Measurements from ENCODE around the gene CSPG4. TPM values are rescaled to one million over a fixed set of nuclear protein-coding genes. Genes with fewer than 3 reads are reported as not detected.
A peak's percentile ranks its signal among the peaks of the same experiment; 100 is the strongest.
"Not testable (repeated sequence)": the region's sequence is repeated elsewhere in the genome, so short reads cannot be mapped to it uniquely, and the experiment has no call there.

CSPG4 gene, protein sequence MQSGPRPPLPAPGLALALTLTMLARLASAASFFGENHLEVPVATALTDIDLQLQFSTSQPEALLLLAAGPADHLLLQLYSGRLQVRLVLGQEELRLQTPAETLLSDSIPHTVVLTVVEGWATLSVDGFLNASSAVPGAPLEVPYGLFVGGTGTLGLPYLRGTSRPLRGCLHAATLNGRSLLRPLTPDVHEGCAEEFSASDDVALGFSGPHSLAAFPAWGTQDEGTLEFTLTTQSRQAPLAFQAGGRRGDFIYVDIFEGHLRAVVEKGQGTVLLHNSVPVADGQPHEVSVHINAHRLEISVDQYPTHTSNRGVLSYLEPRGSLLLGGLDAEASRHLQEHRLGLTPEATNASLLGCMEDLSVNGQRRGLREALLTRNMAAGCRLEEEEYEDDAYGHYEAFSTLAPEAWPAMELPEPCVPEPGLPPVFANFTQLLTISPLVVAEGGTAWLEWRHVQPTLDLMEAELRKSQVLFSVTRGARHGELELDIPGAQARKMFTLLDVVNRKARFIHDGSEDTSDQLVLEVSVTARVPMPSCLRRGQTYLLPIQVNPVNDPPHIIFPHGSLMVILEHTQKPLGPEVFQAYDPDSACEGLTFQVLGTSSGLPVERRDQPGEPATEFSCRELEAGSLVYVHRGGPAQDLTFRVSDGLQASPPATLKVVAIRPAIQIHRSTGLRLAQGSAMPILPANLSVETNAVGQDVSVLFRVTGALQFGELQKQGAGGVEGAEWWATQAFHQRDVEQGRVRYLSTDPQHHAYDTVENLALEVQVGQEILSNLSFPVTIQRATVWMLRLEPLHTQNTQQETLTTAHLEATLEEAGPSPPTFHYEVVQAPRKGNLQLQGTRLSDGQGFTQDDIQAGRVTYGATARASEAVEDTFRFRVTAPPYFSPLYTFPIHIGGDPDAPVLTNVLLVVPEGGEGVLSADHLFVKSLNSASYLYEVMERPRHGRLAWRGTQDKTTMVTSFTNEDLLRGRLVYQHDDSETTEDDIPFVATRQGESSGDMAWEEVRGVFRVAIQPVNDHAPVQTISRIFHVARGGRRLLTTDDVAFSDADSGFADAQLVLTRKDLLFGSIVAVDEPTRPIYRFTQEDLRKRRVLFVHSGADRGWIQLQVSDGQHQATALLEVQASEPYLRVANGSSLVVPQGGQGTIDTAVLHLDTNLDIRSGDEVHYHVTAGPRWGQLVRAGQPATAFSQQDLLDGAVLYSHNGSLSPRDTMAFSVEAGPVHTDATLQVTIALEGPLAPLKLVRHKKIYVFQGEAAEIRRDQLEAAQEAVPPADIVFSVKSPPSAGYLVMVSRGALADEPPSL (N-terminal part only)
- total RNA-seq (10 to 100 TPM in 2 of 7 donors, 1 to 10 TPM in 5; 4.2 to 30.0 (median 5.2) TPM), polyA plus RNA-seq (1 to 10 TPM; 3.3 to 7.8 TPM)
- long read RNA-seq, donor 1, partial matches to known transcripts: 5 of 11 reads
- long read RNA-seq, donor 1, other reads (novel, unspliced or antisense): 6 of 11 reads
- long read RNA-seq, donor 2: 0 reads
- long read RNA-seq, donor 3, full-length matches to known transcripts: 1 of 29 reads
- long read RNA-seq, donor 3, partial matches to known transcripts: 17 of 29 reads
- long read RNA-seq, donor 3, other reads (novel, unspliced or antisense): 11 of 29 reads

DNA sequence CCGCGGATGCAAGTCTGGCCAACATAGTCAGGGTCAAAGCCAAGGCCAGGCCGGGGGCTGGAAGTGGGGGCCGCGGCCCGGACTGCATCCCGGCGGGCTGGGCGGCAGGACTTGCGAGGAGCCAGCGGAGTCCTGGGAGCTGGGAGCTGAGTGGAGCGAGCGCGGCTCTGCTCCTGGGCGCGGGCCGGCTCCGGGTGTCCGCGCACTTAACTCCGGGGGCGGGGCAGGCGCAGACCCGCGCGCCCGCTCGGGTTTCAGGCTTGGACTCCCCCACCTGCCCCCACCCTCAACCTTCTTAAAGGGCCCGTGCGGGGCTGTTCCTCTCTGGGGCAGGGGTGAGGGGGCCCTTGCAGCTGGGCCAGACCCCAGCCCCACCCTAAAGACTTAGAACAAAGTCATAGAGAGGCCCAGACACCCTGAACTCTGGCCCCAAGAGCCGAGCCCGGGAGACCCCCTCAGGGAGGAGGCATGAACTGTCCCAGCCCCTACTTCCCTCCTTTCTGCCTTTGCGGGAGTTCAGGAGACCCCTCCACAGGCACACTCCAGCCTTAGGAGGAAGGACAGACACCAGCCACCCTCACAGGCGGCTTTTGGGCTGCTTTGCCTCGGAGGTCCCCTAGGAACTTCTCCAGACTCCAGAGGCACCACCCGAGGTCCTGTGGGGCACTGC is at the start of gene CSPG4:
TSS of gene CSPG4 (minus strand) at position 181 of the 670 bp plus-strand sequence. CDS start at position 88, 93 bp downstream.
- WGBS, 3 donors: 4 to 11% (median 7%) methylated on average over 21 to 36 of the region's 36 CpGs
- TF ChIP-seq POLR2A (IDR thresholded peaks at IDR 0.05): peak; percentile 39
- TF ChIP-seq, protein P1, sequence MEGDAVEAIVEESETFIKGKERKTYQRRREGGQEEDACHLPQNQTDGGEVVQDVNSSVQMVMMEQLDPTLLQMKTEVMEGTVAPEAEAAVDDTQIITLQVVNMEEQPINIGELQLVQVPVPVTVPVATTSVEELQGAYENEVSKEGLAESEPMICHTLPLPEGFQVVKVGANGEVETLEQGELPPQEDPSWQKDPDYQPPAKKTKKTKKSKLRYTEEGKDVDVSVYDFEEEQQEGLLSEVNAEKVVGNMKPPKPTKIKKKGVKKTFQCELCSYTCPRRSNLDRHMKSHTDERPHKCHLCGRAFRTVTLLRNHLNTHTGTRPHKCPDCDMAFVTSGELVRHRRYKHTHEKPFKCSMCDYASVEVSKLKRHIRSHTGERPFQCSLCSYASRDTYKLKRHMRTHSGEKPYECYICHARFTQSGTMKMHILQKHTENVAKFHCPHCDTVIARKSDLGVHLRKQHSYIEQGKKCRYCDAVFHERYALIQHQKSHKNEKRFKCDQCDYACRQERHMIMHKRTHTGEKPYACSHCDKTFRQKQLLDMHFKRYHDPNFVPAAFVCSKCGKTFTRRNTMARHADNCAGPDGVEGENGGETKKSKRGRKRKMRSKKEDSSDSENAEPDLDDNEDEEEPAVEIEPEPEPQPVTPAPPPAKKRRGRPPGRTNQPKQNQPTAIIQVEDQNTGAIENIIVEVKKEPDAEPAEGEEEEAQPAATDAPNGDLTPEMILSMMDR (IDR thresholded peaks at IDR 0.05): no peak
- no peak for TF ChIP-seq EP300 (IDR thresholded peaks at IDR 0.05)
- peaks cover 11% of the 10 kb centered on the region for H3K4me1 ChIP-seq (ENCODE audit: insufficient read depth)
- peak; percentile 64 to 83 (median 72) for DNase-seq
- no peaks in the 10 kb centered on the region for H3K36me3 ChIP-seq
- peak within 1 kb of the TSS; percentile 30 to 39 for H3K27ac ChIP-seq
- H3K27me3 ChIP-seq: no peaks in the 10 kb centered on the region
- H3K4me3 ChIP-seq: peak within 1 kb of the TSS; percentile 51
- no peaks in the 10 kb centered on the region for H3K9me3 ChIP-seq
- intact Hi-C loops (cut with DNase I): no loop called here

DNA sequence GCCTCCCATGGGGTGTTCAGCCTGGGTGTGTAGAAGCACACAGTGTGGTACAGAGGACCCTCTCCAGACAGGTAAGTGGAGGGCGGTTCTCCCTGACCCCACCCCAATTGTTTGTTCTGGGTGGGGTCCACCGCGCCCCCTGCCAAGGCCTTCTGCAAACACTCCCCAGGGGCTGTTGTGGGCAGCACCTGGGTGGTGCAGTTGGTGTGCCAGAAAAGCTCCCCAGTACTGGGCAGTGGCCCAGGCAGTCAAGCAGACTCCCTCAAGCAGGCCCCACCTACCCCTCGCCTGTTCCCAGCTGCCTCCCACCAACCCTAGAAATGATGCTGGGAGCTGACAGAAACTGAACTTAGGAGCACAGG is 49.7 kb upstream of the CSPG4 start:
- WGBS, 3 donors: 68 to 97% (median 95%) methylated on average over 4 of the region's 4 CpGs
- H3K27me3 ChIP-seq; intact Hi-C loops (cut with DNase I): not testable (repeated sequence)

DNA sequence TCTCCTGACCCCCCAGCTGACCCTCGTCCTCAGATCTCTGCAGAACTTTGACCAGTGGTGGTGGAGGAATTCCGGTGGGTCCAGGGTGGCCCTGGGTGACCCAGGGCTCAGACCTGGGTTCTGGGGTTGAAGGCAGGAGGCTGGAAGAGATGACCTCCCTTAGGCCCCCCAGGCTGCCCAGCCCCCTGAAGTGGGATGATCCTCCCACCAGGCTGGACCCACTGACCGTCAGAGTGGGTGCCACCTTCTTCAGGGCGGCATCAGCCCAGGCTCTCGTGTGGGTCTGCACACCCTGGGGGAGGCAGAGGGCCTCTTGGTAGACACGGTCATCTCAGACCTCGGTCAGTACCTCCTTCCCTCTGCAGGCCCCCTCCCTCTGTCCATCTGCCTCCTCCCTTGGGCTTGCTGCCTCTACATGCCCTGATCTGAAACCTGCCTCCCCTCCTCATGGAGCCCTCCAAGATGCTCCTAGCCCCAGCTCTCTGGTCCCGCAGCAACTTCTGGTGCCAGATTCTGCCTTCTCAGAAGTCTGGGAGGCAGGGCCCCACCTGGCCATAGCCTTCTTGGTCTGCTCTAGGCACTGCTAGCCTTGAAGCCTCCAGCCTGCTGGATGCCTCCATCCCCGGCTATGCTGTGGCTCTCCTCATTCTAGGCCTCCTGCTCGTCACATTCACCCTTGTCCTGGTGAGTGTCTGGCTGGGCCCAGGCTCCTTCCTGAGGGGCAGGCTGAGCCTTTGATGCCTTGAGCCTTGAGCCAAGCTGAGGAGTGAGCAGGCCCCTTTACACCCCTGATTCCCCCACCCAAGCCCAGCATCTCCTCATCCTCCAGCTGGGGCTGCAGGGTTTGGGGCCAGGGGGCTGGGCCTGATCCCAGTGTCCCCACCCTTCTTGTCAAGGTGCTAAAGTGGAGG is 49.1 kb upstream of the CSPG4 start:
- Histone ChIP-seq H3K27ac (no peak overlapping the region), H3K9me3 (no peaks in the 10 kb centered on the region), H3K36me3 (no peaks in the 10 kb centered on the region), H3K4me1 (ENCODE audit: insufficient read depth) (peaks cover 5% of the 10 kb centered on the region), H3K4me3 (no peak overlapping the region), H3K27me3 (no peaks in the 10 kb centered on the region)
- DNase-seq: no peak
- TF ChIP-seq, protein P1 (IDR thresholded peaks at IDR 0.05): no peak
- no peak for TF ChIP-seq POLR2A (IDR thresholded peaks at IDR 0.05)
- no peak for TF ChIP-seq EP300 (IDR thresholded peaks at IDR 0.05)
- 94 to 95% (median 94%) methylated on average over 10 of the region's 10 CpGs for WGBS, 3 donors
- intact Hi-C loops (cut with DNase I): no loop called here

More for the DNA sequence above, 49.7 kb upstream of the CSPG4 start:
- not testable (repeated sequence) for H3K4me3 ChIP-seq; H3K27ac ChIP-seq; H3K4me1 ChIP-seq (ENCODE audit: insufficient read depth); H3K9me3 ChIP-seq; H3K36me3 ChIP-seq; DNase-seq

All from ovary (tissue), 10 donors.